Measurements from ENCODE around the gene NCBP1. TPM values are rescaled to one million over a fixed set of nuclear protein-coding genes. Genes with fewer than 3 reads are reported as not detected.
A peak's percentile ranks its signal among the peaks of the same experiment; 100 is the strongest.
"Not testable (repeated sequence)": the region's sequence is repeated elsewhere in the genome, so short reads cannot be mapped to it uniquely, and the experiment has no call there.

The NCBP1 gene
- total RNA-seq, 1 donor from 2014 or later: 30.6 TPM

DNA sequence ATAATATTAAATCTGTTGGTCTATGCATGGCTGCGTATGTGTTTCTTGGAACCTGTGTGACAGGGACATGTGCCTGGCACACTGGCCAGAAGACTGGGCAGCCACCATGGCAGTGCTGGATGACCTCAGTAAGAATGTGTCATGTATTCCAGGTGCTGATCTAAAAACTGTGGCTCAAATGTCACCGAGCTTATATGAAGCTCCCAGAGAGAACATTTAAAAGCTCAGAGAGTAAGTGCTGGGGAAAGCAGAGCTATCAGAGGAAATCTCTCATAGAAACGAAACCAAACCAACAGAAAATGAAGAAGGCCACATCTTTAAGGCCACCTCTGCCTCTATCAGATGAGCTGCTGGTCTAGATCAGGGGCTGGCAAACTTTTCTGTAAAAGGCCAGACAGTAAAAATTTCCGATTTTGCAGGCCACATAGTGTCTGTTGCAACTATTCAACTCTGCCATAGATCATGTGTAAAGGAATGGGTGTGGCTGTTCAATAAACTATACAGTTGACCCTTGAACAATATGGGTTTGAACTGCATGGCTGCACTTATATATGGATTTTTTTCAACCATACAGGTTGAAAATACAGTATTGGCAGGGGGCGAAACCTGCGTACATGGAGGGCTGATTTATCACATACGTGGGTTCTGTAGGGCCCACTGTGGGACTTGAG is 32.3 kb upstream of the NCBP1 start:
- Histone ChIP-seq H3K4me3 (ENCODE audit: low read depth, low read length) (no peak overlapping the region), H3K27me3 (ENCODE audit: control insufficient read depth, insufficient read depth, low read length) (no peaks in the 10 kb centered on the region), H3K36me3 (ENCODE audit: control insufficient read depth, insufficient read depth, low read length) (peaks cover 1% of the 10 kb centered on the region)
- TF ChIP-seq, protein P1, sequence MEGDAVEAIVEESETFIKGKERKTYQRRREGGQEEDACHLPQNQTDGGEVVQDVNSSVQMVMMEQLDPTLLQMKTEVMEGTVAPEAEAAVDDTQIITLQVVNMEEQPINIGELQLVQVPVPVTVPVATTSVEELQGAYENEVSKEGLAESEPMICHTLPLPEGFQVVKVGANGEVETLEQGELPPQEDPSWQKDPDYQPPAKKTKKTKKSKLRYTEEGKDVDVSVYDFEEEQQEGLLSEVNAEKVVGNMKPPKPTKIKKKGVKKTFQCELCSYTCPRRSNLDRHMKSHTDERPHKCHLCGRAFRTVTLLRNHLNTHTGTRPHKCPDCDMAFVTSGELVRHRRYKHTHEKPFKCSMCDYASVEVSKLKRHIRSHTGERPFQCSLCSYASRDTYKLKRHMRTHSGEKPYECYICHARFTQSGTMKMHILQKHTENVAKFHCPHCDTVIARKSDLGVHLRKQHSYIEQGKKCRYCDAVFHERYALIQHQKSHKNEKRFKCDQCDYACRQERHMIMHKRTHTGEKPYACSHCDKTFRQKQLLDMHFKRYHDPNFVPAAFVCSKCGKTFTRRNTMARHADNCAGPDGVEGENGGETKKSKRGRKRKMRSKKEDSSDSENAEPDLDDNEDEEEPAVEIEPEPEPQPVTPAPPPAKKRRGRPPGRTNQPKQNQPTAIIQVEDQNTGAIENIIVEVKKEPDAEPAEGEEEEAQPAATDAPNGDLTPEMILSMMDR (IDR thresholded peaks at IDR 0.05; ENCODE audit: insufficient read depth, low read length, poor library complexity, severe bottlenecking): no peak
- no peak for DNase-seq (ENCODE audit: low read depth)

DNA sequence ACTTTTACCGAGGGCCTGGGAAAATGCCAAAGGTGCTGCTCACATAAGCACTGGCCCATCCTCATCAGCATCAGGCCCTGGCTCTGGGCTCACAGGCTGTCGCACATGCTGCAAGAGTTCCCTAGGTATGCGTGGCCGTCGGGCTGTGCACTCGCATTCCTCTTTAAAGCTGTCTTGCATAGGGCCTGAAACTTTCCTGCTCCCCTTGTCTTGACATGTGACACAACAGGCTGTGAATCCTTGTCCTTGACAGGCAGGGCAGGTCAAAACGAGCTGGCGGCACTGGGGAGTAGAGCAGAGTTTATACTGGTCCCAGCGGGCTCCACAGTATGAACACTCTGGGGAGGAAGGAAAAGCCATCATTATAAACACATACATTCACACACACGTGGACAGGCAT is 31.2 kb upstream of the NCBP1 start:
- Histone ChIP-seq H3K4me3 (ENCODE audit: low read depth, low read length) (no peak overlapping the region), H3K36me3 (ENCODE audit: control insufficient read depth, insufficient read depth, low read length) (peaks cover 2% of the 10 kb centered on the region), H3K27me3 (ENCODE audit: control insufficient read depth, insufficient read depth, low read length) (no peaks in the 10 kb centered on the region)
- no peak for DNase-seq (ENCODE audit: low read depth)
- TF ChIP-seq, protein P1 (IDR thresholded peaks at IDR 0.05; ENCODE audit: insufficient read depth, low read length, poor library complexity, severe bottlenecking): no peak

DNA sequence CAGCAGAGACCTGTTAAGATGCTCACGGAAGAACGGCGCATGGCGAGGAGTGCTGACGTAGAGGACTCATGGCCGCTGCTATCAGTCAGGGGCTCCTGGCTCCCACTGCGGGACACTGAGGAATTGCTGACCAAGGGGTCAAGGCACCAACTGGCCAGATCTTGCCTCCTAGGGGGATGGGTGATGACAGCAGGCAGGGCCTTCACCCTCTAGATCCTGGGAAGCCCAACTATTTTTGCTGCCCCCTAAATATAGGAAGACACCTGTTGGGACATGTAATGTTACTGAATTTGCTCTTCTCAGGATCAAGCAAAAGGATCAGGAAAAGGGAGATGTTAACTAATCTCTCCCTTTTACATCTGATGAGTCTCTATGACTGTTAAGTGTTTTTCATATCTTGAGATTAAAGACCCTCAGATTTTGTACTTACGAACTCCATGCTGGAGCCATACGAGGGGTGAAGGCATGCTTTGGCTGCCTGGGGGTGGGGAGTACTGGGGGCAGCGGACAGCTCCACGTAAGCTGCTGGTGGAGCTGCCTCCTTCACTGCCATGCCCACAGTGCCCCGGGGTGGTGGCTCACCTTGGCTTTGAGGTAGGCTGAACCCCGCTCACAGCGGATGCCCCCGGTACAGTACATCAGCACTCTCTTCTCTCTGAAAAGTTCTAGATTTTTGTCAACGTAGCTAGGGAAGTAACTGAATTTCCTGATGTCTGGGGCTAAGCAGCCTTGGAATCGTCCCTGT is 28.5 kb upstream of the NCBP1 start:
- no peak for DNase-seq (ENCODE audit: low read depth)
- Histone ChIP-seq H3K36me3 (ENCODE audit: control insufficient read depth, insufficient read depth, low read length) (peaks cover 2% of the 10 kb centered on the region), H3K27me3 (ENCODE audit: control insufficient read depth, insufficient read depth, low read length) (no peaks in the 10 kb centered on the region), H3K4me3 (ENCODE audit: low read depth, low read length) (no peak overlapping the region)
- TF ChIP-seq, protein P1 (IDR thresholded peaks at IDR 0.05; ENCODE audit: insufficient read depth, low read length, poor library complexity, severe bottlenecking): no peak

DNA sequence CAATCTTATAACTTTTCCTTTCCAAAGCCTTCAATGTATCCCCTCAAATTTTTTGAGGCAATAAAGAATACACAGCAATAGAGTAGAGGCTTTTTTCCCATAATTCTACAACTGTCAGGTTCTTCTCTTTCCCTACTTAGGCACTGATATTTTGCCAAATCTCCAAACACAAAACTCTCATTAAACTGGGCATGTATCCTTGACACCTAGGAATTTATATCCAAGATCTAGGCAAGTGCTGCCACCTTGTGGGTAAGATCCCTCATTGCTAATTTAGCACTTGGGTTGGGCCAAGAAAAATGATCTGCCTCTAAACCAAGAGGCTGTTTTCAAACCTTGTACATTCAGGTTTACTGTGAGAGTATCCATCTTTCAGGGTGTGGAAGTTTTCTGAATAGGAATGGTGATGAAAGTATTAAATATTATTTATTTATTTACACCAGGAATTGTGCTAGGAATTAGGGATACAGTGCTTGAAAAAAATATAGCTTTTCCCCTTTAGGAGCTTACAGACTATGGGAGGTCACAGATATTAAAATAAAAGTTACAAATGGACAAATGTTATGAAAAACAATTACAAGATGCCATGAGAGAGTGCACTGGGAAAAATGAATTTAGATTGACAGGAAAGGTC is 18.1 kb upstream of the NCBP1 start:
- DNase-seq (ENCODE audit: low read depth): no peak
- TF ChIP-seq, protein P1 (IDR thresholded peaks at IDR 0.05; ENCODE audit: insufficient read depth, low read length, poor library complexity, severe bottlenecking): peak; percentile 71
- Histone ChIP-seq H3K4me3 (ENCODE audit: low read depth, low read length) (no peak overlapping the region), H3K36me3 (ENCODE audit: control insufficient read depth, insufficient read depth, low read length) (no peaks in the 10 kb centered on the region), H3K27me3 (ENCODE audit: control insufficient read depth, insufficient read depth, low read length) (no peaks in the 10 kb centered on the region)

DNA sequence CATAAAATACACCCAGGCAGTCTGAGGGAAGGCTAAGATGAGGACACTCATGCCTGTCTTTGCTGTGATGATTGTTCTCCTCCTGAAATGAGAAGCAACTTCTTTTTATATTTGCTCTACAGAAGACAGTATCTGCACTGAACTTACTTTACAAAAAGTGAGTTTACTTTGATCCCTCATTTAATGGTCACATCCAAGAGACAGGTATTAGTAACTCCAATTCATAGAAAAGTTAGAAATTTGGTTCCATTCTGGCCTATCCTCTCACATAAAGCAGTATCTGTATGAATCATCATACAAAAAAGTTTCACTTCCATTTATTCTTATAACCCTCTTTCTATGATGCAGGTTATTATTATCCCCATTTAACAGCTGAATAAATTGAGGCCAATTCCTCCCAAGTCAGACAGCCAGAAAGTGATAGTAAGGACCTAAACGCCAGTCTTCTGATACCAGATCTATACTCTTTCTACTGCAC is 15.6 kb upstream of the NCBP1 start:
- DNase-seq (ENCODE audit: low read depth): no peak
- H3K36me3 ChIP-seq (ENCODE audit: control insufficient read depth, insufficient read depth, low read length): no peaks in the 10 kb centered on the region
- H3K4me3 ChIP-seq (ENCODE audit: low read depth, low read length): no peak overlapping the region
- no peaks in the 10 kb centered on the region for H3K27me3 ChIP-seq (ENCODE audit: control insufficient read depth, insufficient read depth, low read length)
- TF ChIP-seq, protein P1 (IDR thresholded peaks at IDR 0.05; ENCODE audit: insufficient read depth, low read length, poor library complexity, severe bottlenecking): no peak

DNA sequence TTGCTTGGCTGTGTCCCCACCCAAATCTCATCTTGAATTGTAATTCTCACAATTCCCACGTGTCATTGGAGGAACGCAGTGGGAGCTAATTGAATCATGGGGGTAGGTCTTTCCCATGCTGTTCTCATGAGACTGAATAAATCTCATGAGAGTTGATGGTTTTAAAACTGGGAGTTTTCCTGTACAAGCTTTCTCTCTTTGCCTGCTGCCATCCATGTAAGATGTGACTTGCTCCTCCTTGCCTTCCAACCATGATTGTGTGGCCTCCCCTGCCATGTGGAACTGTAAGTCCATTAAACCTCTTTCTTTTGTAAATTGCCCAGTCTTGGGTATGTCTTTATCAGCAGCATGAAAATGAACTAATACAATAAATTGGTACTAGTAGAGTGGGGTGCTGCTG is 13.6 kb upstream of the NCBP1 start:
- not testable (repeated sequence) for DNase-seq (ENCODE audit: low read depth); H3K27me3 ChIP-seq (ENCODE audit: control insufficient read depth, insufficient read depth, low read length); H3K36me3 ChIP-seq (ENCODE audit: control insufficient read depth, insufficient read depth, low read length); H3K4me3 ChIP-seq (ENCODE audit: low read depth, low read length)

DNA sequence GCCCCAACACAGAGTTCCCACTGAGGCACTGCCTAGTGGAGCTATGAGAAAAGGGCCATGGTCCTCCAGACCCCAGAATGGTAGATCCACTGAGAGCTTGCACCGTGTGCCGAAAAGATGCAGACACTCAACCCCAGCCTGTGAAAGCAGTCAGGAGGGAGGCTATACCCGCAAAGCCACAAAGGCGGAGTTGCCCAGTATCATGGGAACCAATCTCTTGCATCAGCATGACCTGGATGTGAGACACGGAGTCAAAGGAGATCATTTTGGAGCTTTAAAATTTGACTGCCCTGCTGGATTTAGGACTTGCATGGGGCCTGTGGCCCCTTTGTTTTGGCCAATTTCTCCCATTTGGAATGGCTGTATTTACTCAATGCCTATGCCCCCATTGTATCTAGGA is 11.1 kb upstream of the NCBP1 start:
- DNase-seq (ENCODE audit: low read depth); H3K27me3 ChIP-seq (ENCODE audit: control insufficient read depth, insufficient read depth, low read length); H3K36me3 ChIP-seq (ENCODE audit: control insufficient read depth, insufficient read depth, low read length); H3K4me3 ChIP-seq (ENCODE audit: low read depth, low read length): not testable (repeated sequence)
